Small intestine (tissue), 7 donors: Measurements from ENCODE around the gene LOC128125822.
A peak's percentile ranks its signal among the peaks of the same experiment; 100 is the strongest.

Experiments used
- DNase-seq, 2 donors: peaks; one replicate each; pipeline versions ENCODE4 v3.0.0 to v3.0.0-alpha.2; 2013
- FAIRE-seq: peaks from 2 replicates; lab custom pipeline; 2012; peaks lifted over from hg19 to GRCh38; lab: Jason Lieb, UNC
- H3K27ac ChIP-seq, 3 donors: one replicate each; pipeline ENCODE4 v1.5.1; 2013; ENCODE audit warnings: low read length in 2 of 3, mild to moderate bottlenecking in 2 of 3, control low read depth in 1 of 3, inconsistent platforms in 1 of 3, low read depth in 1 of 3, moderate library complexity in 1 of 3
- H3K27me3 ChIP-seq, 3 donors: one replicate each; pipeline ENCODE4 v1.6.1; 2013; ENCODE audit warnings: low read length in 3 of 3, inconsistent platforms in 1 of 3; ENCODE audit not compliant: control insufficient read depth in 3 of 3, insufficient read depth in 3 of 3
- H3K36me3 ChIP-seq, 3 donors: one replicate each; pipeline ENCODE4 v1.6.1; 2013; ENCODE audit warnings: low read length in 3 of 3, inconsistent platforms in 1 of 3, low read depth in 1 of 3, mild to moderate bottlenecking in 1 of 3, moderate library complexity in 1 of 3; ENCODE audit not compliant: control insufficient read depth in 3 of 3, insufficient read depth in 2 of 3
- H3K4me1 ChIP-seq, 3 donors: one replicate each; pipeline ENCODE4 v1.6.1; 2013; ENCODE audit warnings: low read length in 2 of 3, inconsistent platforms in 1 of 3, low read depth in 1 of 3, mild to moderate bottlenecking in 1 of 3, moderate library complexity in 1 of 3; ENCODE audit not compliant: control insufficient read depth in 3 of 3, insufficient read depth in 2 of 3
- H3K4me3 ChIP-seq, 3 donors: one replicate each; pipeline ENCODE4 v1.5.1; 2013; ENCODE audit warnings: low read length in 3 of 3, control low read depth in 1 of 3, inconsistent platforms in 1 of 3, low read depth in 1 of 3, mild to moderate bottlenecking in 1 of 3, moderate library complexity in 1 of 3
- H3K9me3 ChIP-seq, 2 donors: one replicate each; pipeline ENCODE4 v1.6.1; 2013; ENCODE audit warnings: low read depth in 1 of 2, low read length in 1 of 2; ENCODE audit not compliant: control insufficient read depth in 2 of 2, insufficient read depth in 1 of 2
- WGBS, 3 donors: extraction: QIAGEN DNeasy Blood & Tissue Kit; methylation state at CpG; one replicate each; pipeline ENCODE4 v1.1.7; 2013; 5-methylcytosine and 5-hydroxymethylcytosine counted together
- donor health status: healthy with polysubstance abuse.
- donor health status: control.
- donor health status: control.
- donor health status: Bipolar disorder and iron deficiency.
- donor health status: healthy.

Gene LOC128125822

GRCh38 chr6:63546697-63547096 lies 25.6 kb upstream of the LOC128125822 start:
- no peak for FAIRE-seq

GRCh38 chr6:63549076-63549475 lies 23.2 kb upstream of the LOC128125822 start:
- no peaks in the 10 kb centered on the region for H3K36me3 ChIP-seq
- H3K27me3 ChIP-seq: no peaks in the 10 kb centered on the region
- no peaks in the 10 kb centered on the region for H3K9me3 ChIP-seq
- no peak for DNase-seq
- no peak overlapping the region for H3K27ac ChIP-seq
- H3K4me3 ChIP-seq: no peak overlapping the region
- no peak for FAIRE-seq
- 83 to 94% (median 84%) methylated on average over 5 of the region's 5 CpGs for WGBS, 3 donors
- H3K4me1 ChIP-seq: no peaks in the 10 kb centered on the region

More at GRCh38 chr6:63546697-63547096, 25.6 kb upstream of the LOC128125822 start:
- 91 to 100% (median 93%) methylated on average over 1 of the region's 1 CpG for WGBS, 3 donors
- no peak overlapping the region for H3K27ac ChIP-seq
- no peak overlapping the region for H3K4me3 ChIP-seq
- no peaks in the 10 kb centered on the region for H3K9me3 ChIP-seq
- H3K36me3 ChIP-seq: no peaks in the 10 kb centered on the region
- no peaks in the 10 kb centered on the region for H3K27me3 ChIP-seq
- H3K4me1 ChIP-seq: no peaks in the 10 kb centered on the region
- no peak for DNase-seq

- H3K27ac ChIP-seq: no peak overlapping the region
- 74 to 86% (median 85%) methylated on average over 3 of the region's 3 CpGs for WGBS, 3 donors
- H3K36me3 ChIP-seq: no peaks in the 10 kb centered on the region
- FAIRE-seq (no peak), DNase-seq (no peak)
- H3K9me3 ChIP-seq: no peaks in the 10 kb centered on the region
- no peaks in the 10 kb centered on the region for H3K4me1 ChIP-seq
- no peak overlapping the region for H3K4me3 ChIP-seq
- H3K27me3 ChIP-seq: no peaks in the 10 kb centered on the region
Observed at GRCh38 chr6:63553208-63553607, 19.1 kb upstream of the LOC128125822 start.

- no peak overlapping the region for H3K27ac ChIP-seq
- H3K4me3 ChIP-seq: no peak overlapping the region
- H3K36me3 ChIP-seq: no peaks in the 10 kb centered on the region
- H3K27me3 ChIP-seq: no peaks in the 10 kb centered on the region
- H3K9me3 ChIP-seq: no peaks in the 10 kb centered on the region
- DNase-seq: no peak
- 70 to 100% (median 78%) methylated on average over 1 of the region's 1 CpG for WGBS, 3 donors
- FAIRE-seq: no peak
- no peaks in the 10 kb centered on the region for H3K4me1 ChIP-seq
Observed at GRCh38 chr6:63553900-63554299, 18.4 kb upstream of the LOC128125822 start.

- no peaks in the 10 kb centered on the region for H3K36me3 ChIP-seq
- no peak for DNase-seq
- no peak overlapping the region for H3K27ac ChIP-seq
- H3K4me3 ChIP-seq: no peak overlapping the region
- no peak for FAIRE-seq
- H3K27me3 ChIP-seq: no peaks in the 10 kb centered on the region
- WGBS, 3 donors: 67 to 90% (median 81%) methylated on average over 1 of the region's 1 CpG
- H3K4me1 ChIP-seq: no peaks in the 10 kb centered on the region
- no peaks in the 10 kb centered on the region for H3K9me3 ChIP-seq
Observed at GRCh38 chr6:63554782-63555181, 17.5 kb upstream of the LOC128125822 start.

- 72 to 79% (median 78%) methylated on average over 4 of the region's 4 CpGs for WGBS, 3 donors
- Histone ChIP-seq H3K36me3 (no peaks in the 10 kb centered on the region), H3K4me3 (no peak overlapping the region), H3K4me1 (no peaks in the 10 kb centered on the region), H3K27ac (no peak overlapping the region), H3K9me3 (no peaks in the 10 kb centered on the region), H3K27me3 (no peaks in the 10 kb centered on the region)
- DNase-seq: no peak
- no peak for FAIRE-seq
Observed at GRCh38 chr6:63556369-63556768, 15.9 kb upstream of the LOC128125822 start.

- H3K27me3 ChIP-seq: no peaks in the 10 kb centered on the region
- H3K4me1 ChIP-seq: no peaks in the 10 kb centered on the region
- no peaks in the 10 kb centered on the region for H3K9me3 ChIP-seq
- no peaks in the 10 kb centered on the region for H3K36me3 ChIP-seq
- FAIRE-seq (no peak), DNase-seq (peak in 1 of 2 donors; percentile 50)
- no peak overlapping the region for H3K4me3 ChIP-seq
- H3K27ac ChIP-seq: no peak overlapping the region
Observed at GRCh38 chr6:63558278-63558677, 14.0 kb upstream of the LOC128125822 start.

GRCh38 chr6:63560801-63561287 lies 11.4 kb upstream of the LOC128125822 start:
- Histone ChIP-seq H3K9me3 (no peaks in the 10 kb centered on the region), H3K27ac (no peak overlapping the region), H3K36me3 (no peaks in the 10 kb centered on the region), H3K4me1 (peaks cover 0 to 1% (median under 1%) of the 10 kb centered on the region in 3 donors), H3K4me3 (no peak overlapping the region), H3K27me3 (no peaks in the 10 kb centered on the region)
- WGBS, 3 donors: 50 to 53% (median 51%) methylated on average over 1 of the region's 1 CpG
- DNase-seq (no peak), FAIRE-seq (no peak)

GRCh38 chr6:63561288-63561687 lies 11.0 kb upstream of the LOC128125822 start:
- H3K9me3 ChIP-seq: no peaks in the 10 kb centered on the region

More at GRCh38 chr6:63561288-63561687, 11.0 kb upstream of the LOC128125822 start:
- DNase-seq (no peak), FAIRE-seq (no peak)
- Histone ChIP-seq H3K36me3 (no peaks in the 10 kb centered on the region), H3K27me3 (no peaks in the 10 kb centered on the region), H3K4me3 (no peak overlapping the region), H3K27ac (no peak overlapping the region), H3K4me1 (peaks cover 2 to 6% (median 5%) of the 10 kb centered on the region in 3 donors)
- 47 to 62% (median 51%) methylated on average over 2 of the region's 2 CpGs for WGBS, 3 donors
